Retinal pigment epithelial cell (primary cell): ENCODE results near the gene YPEL2.

Experiments used
- DNase-seq: peaks from one replicate; pipeline ENCODE4 v3.0.0-alpha.2; 2010; ENCODE audit warnings: low read depth
- H3K4me3 ChIP-seq: 2 replicates; pipeline ENCODE4 v1.5.1; 2011; ENCODE audit warnings: mild to moderate bottlenecking, low read length, control low read depth, moderate library complexity
- CTCF ChIP-seq: conservative IDR thresholded peaks from 2 replicates; pipeline ENCODE4 v1.5.1; 2011; ENCODE audit warnings: low read depth, low read length, control low read depth, inconsistent platforms

Gene YPEL2

DNA sequence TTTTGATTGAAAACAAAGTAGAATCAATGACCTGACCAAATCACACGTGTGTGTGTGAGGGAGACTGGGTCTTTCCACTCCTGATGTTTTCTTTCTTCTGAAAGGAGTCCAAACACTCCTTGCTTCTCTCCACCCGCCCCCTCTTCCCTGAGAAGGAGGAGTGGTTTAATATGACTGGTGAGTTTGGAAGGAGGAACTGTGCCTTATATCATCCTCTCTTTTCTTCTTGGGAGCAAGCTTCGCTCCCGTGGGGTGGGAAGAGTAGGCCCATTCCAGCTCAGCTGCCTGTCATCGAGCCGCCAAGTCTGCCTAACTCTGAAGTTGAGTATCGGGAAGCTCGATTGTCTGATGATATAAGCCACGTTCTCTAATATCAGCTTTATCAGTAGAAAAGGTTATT is 96.5 kb downstream of the YPEL2 start:
- DNase-seq: no peak
- no peak overlapping the region for H3K4me3 ChIP-seq
- no peak for TF ChIP-seq CTCF

DNA sequence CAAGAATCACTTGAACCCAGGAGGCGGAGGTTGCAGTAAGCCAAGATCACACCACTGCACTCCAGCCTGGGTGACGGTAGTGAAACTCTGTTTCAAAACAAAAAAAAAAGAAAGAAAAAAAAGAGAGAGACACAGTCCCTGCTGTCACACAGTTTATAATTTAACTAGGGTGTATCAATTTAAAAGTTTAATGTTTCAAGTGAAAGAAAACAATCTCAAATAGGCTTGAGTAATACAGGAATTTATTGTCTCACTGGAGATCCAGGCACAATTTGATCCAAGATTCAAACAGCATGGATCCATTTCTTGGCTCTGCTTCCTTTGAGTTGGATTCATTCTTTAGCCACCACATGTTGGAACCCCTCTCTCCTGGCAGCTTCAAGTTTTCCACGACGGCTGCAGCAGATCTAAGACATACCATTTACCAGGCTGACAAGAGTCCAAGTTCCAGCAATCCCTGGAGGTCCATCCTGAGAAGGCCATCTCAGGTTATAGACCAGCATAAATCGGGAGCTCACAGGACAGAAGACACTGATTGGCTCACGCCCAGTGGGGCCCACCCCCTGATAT is 97.5 kb downstream of the YPEL2 start:
- DNase-seq: no peak
- no peak for TF ChIP-seq CTCF
- no peak overlapping the region for H3K4me3 ChIP-seq

DNA sequence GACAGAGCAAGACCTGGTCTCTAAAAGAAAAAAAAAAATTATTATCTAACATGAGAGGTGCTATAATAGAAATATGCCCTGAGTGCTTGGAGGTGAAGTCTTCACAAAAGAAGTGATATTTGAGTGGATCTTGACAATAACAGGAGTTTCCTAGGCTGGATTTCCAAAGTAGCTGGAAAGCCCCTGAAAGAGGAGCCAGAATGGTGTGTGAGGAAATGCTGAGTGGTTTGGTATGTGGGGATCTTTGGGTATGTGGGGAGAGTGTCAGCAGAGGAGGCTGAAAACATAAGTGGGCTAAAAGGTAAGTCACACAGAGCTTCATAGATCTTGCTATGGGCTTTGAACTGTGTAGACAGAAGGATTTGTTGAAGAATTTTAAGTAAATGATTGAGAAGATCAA is 100.1 kb downstream of the YPEL2 start:
- TF ChIP-seq CTCF: no peak
- no peak for DNase-seq

GRCh38 chr17:59432657-59433056 is 101.2 kb downstream of the YPEL2 start:
- no peak overlapping the region for H3K4me3 ChIP-seq
- no peak for TF ChIP-seq CTCF
- no peak for DNase-seq

More for the DNA sequence above, 100.1 kb downstream of the YPEL2 start:
- no peak overlapping the region for H3K4me3 ChIP-seq

DNA sequence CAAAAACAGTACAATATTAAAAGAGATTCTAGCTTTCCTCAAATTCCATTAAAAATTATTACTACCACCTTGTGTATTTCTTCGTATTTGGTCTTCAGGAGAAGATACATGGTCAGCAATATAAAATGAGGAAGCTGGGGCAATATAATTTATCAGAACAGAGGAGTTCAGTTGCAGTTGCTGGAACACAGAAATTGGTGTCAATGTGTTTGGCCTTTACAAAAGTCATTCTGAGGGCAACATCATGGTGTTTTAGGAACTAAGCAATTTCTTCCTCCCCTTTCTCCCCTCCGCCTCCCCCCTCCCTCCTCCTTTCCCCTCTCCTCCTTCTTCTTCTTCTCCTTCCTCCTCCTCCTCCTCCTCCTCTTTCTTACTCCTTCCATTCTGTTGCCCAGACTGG is 102.1 kb downstream of the YPEL2 start:
- no peak overlapping the region for H3K4me3 ChIP-seq
- DNase-seq: no peak
- TF ChIP-seq CTCF: no peak

- DNase-seq: no peak
- TF ChIP-seq CTCF: no peak
Observed at GRCh38 chr17:59434429-59434828, 103.0 kb downstream of the YPEL2 start.

DNA sequence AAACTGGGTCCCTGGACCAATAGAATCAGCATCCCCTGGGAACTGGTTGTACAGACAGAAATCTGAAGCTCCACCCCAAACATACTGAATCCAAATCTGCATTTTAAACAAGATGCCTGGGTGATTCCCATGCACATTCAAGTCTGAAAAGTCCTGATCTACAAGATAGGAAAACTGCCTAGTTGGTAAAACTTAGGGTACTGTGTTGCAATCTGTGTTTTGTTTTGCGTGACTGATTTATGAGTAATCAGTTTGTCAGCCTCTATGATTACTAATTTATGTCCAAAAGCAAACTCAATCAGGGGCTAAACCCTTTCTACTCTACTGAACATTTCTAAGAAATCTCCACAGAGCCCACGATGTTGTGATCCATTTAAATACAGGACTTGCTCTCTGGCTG is 103.8 kb downstream of the YPEL2 start:
- peak; percentile 72 for DNase-seq
- no peak overlapping the region for H3K4me3 ChIP-seq
- no peak for TF ChIP-seq CTCF

More at GRCh38 chr17:59434429-59434828, 103.0 kb downstream of the YPEL2 start:
- no peak overlapping the region for H3K4me3 ChIP-seq
